Mesendoderm (in vitro differentiated cells): ENCODE results near the gene KRT14.
A peak's percentile ranks its signal among the peaks of the same experiment; 100 is the strongest.

Experiments
- DNase-seq: peaks from one replicate; pipeline ENCODE4 v3.0.0; 2013
- H2AK5ac ChIP-seq: 2 replicates; pipeline ENCODE4 v1.6.1; 2013; ENCODE audit warnings: low read length, inconsistent platforms
- H2BK120ac ChIP-seq: 2 replicates; pipeline ENCODE4 v1.6.1; 2013; ENCODE audit warnings: low read depth, mild to moderate bottlenecking, low read length, moderate library complexity, mixed read lengths
- H2BK15ac ChIP-seq: replicated peaks from 2 replicates; pipeline ENCODE4 v1.6.1; 2013; ENCODE audit warnings: low read depth, mild to moderate bottlenecking, moderate library complexity
- H2BK5ac ChIP-seq: 2 replicates; pipeline ENCODE4 v1.6.1; 2013; ENCODE audit warnings: low read length, inconsistent platforms
- H3K18ac ChIP-seq: 2 replicates; pipeline ENCODE4 v1.6.1; 2013; ENCODE audit warnings: mild to moderate bottlenecking, low read length, mixed read lengths
- H3K23ac ChIP-seq: one replicate; pipeline ENCODE4 v1.6.1; 2013; ENCODE audit warnings: low read length
- H3K27ac ChIP-seq: 2 replicates; pipeline ENCODE4 v1.5.1; 2013; ENCODE audit warnings: low read depth, mild to moderate bottlenecking, inconsistent platforms, low read length, moderate library complexity
- H3K27me3 ChIP-seq: 2 replicates; pipeline ENCODE4 v1.6.1; 2013; ENCODE audit warnings: low read length, control low read depth, mild to moderate bottlenecking, inconsistent platforms; ENCODE audit not compliant: insufficient read depth, poor library complexity
- H3K36me3 ChIP-seq: 2 replicates; pipeline ENCODE4 v1.6.1; 2013; ENCODE audit warnings: low read length, inconsistent platforms; ENCODE audit not compliant: control insufficient read depth, insufficient read depth
- H3K4ac ChIP-seq: one replicate; pipeline ENCODE4 v1.6.1; 2013; ENCODE audit warnings: low read depth, mild to moderate bottlenecking, low read length, moderate library complexity
- H3K4me1 ChIP-seq: 2 replicates; pipeline ENCODE4 v1.6.1; 2013; ENCODE audit warnings: low read depth, low read length, inconsistent platforms; ENCODE audit not compliant: control insufficient read depth
- H3K4me2 ChIP-seq: 2 replicates; pipeline ENCODE4 v1.6.1; 2013; ENCODE audit warnings: low read length
- H3K4me3 ChIP-seq: 2 replicates; pipeline ENCODE4 v1.5.1; 2013; ENCODE audit warnings: mild to moderate bottlenecking, low read length
- H3K56ac ChIP-seq: one replicate; pipeline ENCODE4 v1.6.1; 2013; ENCODE audit warnings: low read length
- H3K79me1 ChIP-seq: 2 replicates; pipeline ENCODE4 v1.6.1; 2013; ENCODE audit warnings: low read length, inconsistent platforms
- H3K79me2 ChIP-seq: 2 replicates; pipeline ENCODE4 v1.6.1; 2013; ENCODE audit warnings: mild to moderate bottlenecking, low read length; ENCODE audit not compliant: control insufficient read depth, insufficient read depth
- H3K9ac ChIP-seq: 2 replicates; pipeline ENCODE4 v1.6.1; 2013; ENCODE audit warnings: low read length, inconsistent platforms
- H4K5ac ChIP-seq: one replicate; pipeline ENCODE4 v1.6.1; 2013; ENCODE audit warnings: low read length
- H4K8ac ChIP-seq: one replicate; pipeline ENCODE4 v1.6.1; 2013; ENCODE audit warnings: low read depth, mild to moderate bottlenecking, control low read depth, low read length, moderate library complexity
- WGBS: extraction: QIAGEN DNeasy Blood & Tissue Kit; methylation state at CpG from one replicate; pipeline ENCODE4 v1.1.7; 2013; ENCODE audit warnings: low lambda C conversion rate, missing lambda C conversion rate; ENCODE audit not compliant: insufficient coverage; ENCODE audit errors: extremely low coverage; 5-methylcytosine and 5-hydroxymethylcytosine counted together

The KRT14 gene

DNA sequence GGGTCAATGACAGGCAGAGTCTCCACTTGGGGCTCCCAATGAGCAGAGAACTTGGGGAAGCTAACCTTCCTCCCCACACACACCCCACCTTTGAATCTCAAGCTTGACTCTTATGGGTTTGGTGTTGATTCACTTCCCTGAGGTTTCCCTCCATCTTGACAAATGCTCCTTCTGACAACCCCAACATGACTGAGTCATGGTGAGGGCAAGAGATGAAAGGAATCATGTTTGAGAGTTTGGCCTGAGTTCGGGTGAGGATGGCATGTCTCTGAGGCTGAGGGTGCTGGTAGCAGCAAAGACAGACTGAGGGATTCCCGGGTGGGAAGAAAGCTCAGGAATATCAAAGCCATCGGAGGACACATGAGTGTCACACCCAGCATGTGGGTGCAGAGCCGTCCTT, 33.5 kb downstream of the KRT14 start:
- H4K8ac ChIP-seq, result no peak overlapping the region
- H3K79me2 ChIP-seq, result no peaks in the 10 kb centered on the region
- no peak overlapping the region for H2BK5ac ChIP-seq
- H3K27me3 ChIP-seq, result no peaks in the 10 kb centered on the region
- H4K5ac ChIP-seq, result no peak overlapping the region
- H2AK5ac ChIP-seq, result no peak overlapping the region
- DNase-seq, result no peak
- H3K36me3 ChIP-seq, result no peaks in the 10 kb centered on the region
- no peak overlapping the region for H3K27ac ChIP-seq
- H3K4me3 ChIP-seq, result no peak overlapping the region
- no peak overlapping the region for H3K23ac ChIP-seq
- H2BK120ac ChIP-seq, result no peak overlapping the region
- no peak overlapping the region for H3K4ac ChIP-seq
- H3K79me1 ChIP-seq, result no peaks in the 10 kb centered on the region
- no peak overlapping the region for H3K18ac ChIP-seq
- H2BK15ac ChIP-seq, result no peak overlapping the region
- H3K56ac ChIP-seq, result no peak overlapping the region
- WGBS, result no CpG with 5 or more reads among the region's 4 CpGs
- H3K9ac ChIP-seq, result no peak overlapping the region
- H3K4me1 ChIP-seq, result no peaks in the 10 kb centered on the region
- H3K4me2 ChIP-seq, result no peak overlapping the region

DNA sequence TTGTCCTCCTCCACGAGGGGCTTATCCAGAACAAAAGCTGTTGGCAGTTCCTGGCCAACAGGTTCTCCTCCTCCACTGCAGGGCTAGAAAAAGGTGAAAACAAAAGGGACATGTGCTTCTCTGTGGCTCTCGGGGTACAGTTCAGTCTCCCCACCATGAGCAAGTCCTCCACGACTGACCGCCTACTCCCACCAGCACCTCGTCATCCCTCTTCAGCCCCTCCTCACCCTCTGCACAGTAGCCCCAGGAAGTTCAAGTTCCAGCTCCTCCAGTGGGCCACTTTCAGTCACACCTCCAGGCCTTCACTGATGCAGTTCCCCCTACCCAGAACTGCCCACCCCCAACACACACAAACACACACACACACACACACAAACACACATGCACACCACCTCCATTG, 34.2 kb downstream of the KRT14 start:
- no peaks in the 10 kb centered on the region for H3K79me1 ChIP-seq
- no peak overlapping the region for H3K4me2 ChIP-seq
- no peak overlapping the region for H3K18ac ChIP-seq
- H4K8ac ChIP-seq, result no peak overlapping the region
- no peak overlapping the region for H2BK15ac ChIP-seq
- no peaks in the 10 kb centered on the region for H3K4me1 ChIP-seq
- no peak overlapping the region for H2BK120ac ChIP-seq
- no peak overlapping the region for H4K5ac ChIP-seq
- H3K56ac ChIP-seq, result no peak overlapping the region
- H3K23ac ChIP-seq, result no peak overlapping the region
- no peak overlapping the region for H3K4me3 ChIP-seq
- WGBS, result no CpG with 5 or more reads among the region's 5 CpGs
- H2AK5ac ChIP-seq, result no peak overlapping the region
- H3K27ac ChIP-seq, result no peak overlapping the region
- H3K27me3 ChIP-seq, result no peaks in the 10 kb centered on the region
- no peak overlapping the region for H2BK5ac ChIP-seq
- no peak overlapping the region for H3K4ac ChIP-seq
- no peaks in the 10 kb centered on the region for H3K79me2 ChIP-seq
- no peak for DNase-seq
- H3K9ac ChIP-seq, result no peak overlapping the region
- no peaks in the 10 kb centered on the region for H3K36me3 ChIP-seq

DNA sequence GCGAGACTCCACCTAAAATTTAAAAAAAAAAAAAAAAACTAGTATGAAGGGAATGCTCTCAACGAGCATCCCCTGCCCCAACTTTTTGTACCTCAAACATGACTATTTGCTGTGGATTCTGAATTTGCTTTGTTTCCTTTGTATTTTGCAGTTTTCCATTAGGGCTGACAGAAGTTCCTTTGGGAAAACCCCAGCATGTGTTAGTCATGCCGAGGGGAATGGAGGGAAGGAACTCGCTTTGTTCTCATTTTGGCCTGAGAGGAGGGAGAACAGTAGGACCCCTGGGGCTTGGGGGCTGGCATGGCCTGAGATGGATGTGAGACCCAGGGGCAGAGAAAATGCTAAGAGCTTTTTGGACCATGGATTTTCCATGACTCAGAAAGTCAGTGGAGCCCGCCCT, 35.3 kb downstream of the KRT14 start:
- Histone ChIP-seq H3K4me3 (no peak overlapping the region), H3K18ac (no peak overlapping the region), H2BK15ac (no peak overlapping the region), H3K56ac (no peak overlapping the region), H3K27me3 (no peaks in the 10 kb centered on the region), H3K4me1 (no peaks in the 10 kb centered on the region), H2BK5ac (no peak overlapping the region), H3K4me2 (no peak overlapping the region), H3K27ac (no peak overlapping the region), H4K5ac (no peak overlapping the region), H2BK120ac (no peak overlapping the region), H4K8ac (no peak overlapping the region), H3K79me1 (no peaks in the 10 kb centered on the region), H2AK5ac (no peak overlapping the region), H3K23ac (no peak overlapping the region), H3K9ac (no peak overlapping the region), H3K79me2 (no peaks in the 10 kb centered on the region), H3K36me3 (no peaks in the 10 kb centered on the region), H3K4ac (no peak overlapping the region)
- DNase-seq, result no peak
- WGBS, result no CpG with 5 or more reads among the region's 5 CpGs

DNA sequence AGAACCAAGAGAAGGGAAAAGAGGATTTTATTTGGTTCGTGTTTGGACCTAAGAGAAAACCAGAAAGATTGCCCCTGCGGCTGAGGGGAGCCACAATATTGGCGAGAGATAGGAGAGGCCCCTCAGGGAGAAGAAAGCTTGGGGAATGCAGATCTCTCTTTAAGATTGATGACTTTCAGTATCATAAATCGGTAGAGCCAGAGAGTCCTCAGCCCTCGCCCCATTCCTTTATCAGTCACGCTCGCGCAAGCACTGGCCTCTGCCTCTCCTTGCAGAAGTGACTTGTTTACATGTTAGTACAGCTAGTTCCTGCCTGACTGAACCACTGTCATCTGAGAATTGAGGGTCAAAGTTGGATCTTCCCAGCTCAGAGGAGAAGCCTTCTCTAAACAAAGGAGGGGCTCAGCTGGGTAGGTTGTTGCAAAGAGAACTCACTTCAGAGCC, 37.1 kb downstream of the KRT14 start:
- H3K18ac ChIP-seq, result no peak overlapping the region
- no peaks in the 10 kb centered on the region for H3K36me3 ChIP-seq
- no CpG with 5 or more reads among the region's 8 CpGs for WGBS
- no peak overlapping the region for H2AK5ac ChIP-seq
- no peak overlapping the region for H3K4ac ChIP-seq
- no peaks in the 10 kb centered on the region for H3K27me3 ChIP-seq
- no peaks in the 10 kb centered on the region for H3K79me1 ChIP-seq
- H2BK15ac ChIP-seq, result no peak overlapping the region
- H2BK120ac ChIP-seq, result no peak overlapping the region
- H3K4me3 ChIP-seq, result no peak overlapping the region
- H3K27ac ChIP-seq, result no peak overlapping the region
- no peaks in the 10 kb centered on the region for H3K79me2 ChIP-seq
- no peaks in the 10 kb centered on the region for H3K4me1 ChIP-seq
- H4K5ac ChIP-seq, result no peak overlapping the region
- no peak overlapping the region for H2BK5ac ChIP-seq
- no peak overlapping the region for H3K9ac ChIP-seq
- H4K8ac ChIP-seq, result no peak overlapping the region
- no peak overlapping the region for H3K4me2 ChIP-seq
- H3K56ac ChIP-seq, result peak overlapping the region; percentile 61
- no peak for DNase-seq
- no peak overlapping the region for H3K23ac ChIP-seq

DNA sequence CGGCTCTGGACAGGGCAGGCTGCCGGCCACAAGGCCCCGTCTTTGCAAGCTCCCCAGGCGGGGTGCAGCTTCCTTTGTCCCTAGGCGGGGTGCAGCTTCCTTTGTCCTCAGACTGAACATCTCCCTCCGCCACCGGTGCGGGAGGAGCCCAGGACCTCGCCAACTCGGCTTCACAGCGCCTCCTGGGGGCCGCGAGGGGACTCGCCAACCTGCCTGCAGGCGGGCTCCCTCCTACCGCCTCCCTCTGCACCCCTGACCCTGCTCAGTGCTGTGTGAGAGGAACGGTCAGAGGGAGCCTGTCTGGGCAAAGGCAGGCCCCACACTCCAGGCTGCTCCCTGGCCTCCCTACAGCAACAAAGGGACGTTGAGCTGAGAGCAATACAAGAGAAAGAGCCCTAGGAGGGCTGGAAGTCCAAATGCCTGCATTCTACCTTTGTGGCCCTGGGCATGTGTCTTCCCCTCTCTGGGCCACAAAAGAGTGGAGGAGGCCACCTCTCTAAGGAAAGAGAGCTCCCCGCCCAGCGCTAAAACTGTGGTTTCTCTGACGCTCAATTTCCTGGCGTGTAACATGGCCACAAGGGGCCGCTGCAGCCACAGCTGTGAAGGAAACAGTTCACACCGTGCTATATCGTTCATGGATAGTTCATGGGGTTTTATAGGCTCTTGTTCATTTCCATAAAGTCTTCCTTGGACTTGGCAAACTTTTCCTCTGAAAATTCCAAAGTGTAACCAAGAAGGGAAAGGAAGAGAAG, 37.7 kb downstream of the KRT14 start:
- Histone ChIP-seq H3K23ac (no peak overlapping the region), H3K27ac (no peak overlapping the region)
- no CpG with 5 or more reads among the region's 25 CpGs for WGBS

More for the DNA sequence above, 37.7 kb downstream of the KRT14 start:
- Histone ChIP-seq H4K5ac (no peak overlapping the region), H2AK5ac (no peak overlapping the region), H3K4me1 (no peaks in the 10 kb centered on the region), H3K4me2 (peak overlapping the region; percentile 1), H3K4ac (no peak overlapping the region), H2BK120ac (no peak overlapping the region), H2BK15ac (no peak overlapping the region), H3K4me3 (no peak overlapping the region), H4K8ac (no peak overlapping the region), H3K79me2 (no peaks in the 10 kb centered on the region), H3K56ac (peak overlapping the region; percentile 80), H3K9ac (peak overlapping the region; percentile 42), H3K36me3 (no peaks in the 10 kb centered on the region), H3K27me3 (no peaks in the 10 kb centered on the region), H3K18ac (peak overlapping the region; percentile 9), H2BK5ac (no peak overlapping the region), H3K79me1 (no peaks in the 10 kb centered on the region)
- DNase-seq, result peak; percentile 92
